GM21786 (cell line): Measurements from ENCODE around the gene RABGAP1.

Experiments used
- ATAC-seq: cut with Tn5 transposase; IDR thresholded peaks from one replicate; pipeline ENCODE4 v1.9.1; 2021; ENCODE audit not compliant: unreplicated experiment

Gene RABGAP1

GRCh38 chr9:123007269-123007668, 66.4 kb downstream of the RABGAP1 start:
- no peak for ATAC-seq

- no peak for ATAC-seq
Measured at GRCh38 chr9:123008909-123009308, 68.1 kb downstream of the RABGAP1 start.

GRCh38 chr9:123011380-123011779, 70.6 kb downstream of the RABGAP1 start:
- ATAC-seq = no peak

GRCh38 chr9:123011878-123012528, 71.2 kb downstream of the RABGAP1 start:
- ATAC-seq = no peak

- no peak for ATAC-seq
Measured at GRCh38 chr9:123016631-123017030, 75.8 kb downstream of the RABGAP1 start.

- no peak for ATAC-seq
Measured at GRCh38 chr9:123020796-123021195, 80.0 kb downstream of the RABGAP1 start.

- ATAC-seq = no peak
Measured at GRCh38 chr9:123026425-123026824, 85.6 kb downstream of the RABGAP1 start.

- no peak for ATAC-seq
Measured at GRCh38 chr9:123027517-123027916, 86.7 kb downstream of the RABGAP1 start.

GRCh38 chr9:123028136-123028535, 87.3 kb downstream of the RABGAP1 start:
- no peak for ATAC-seq

GRCh38 chr9:123028973-123029372, 88.2 kb downstream of the RABGAP1 start:
- ATAC-seq = no peak

GRCh38 chr9:123031963-123032362, 91.1 kb downstream of the RABGAP1 start:
- ATAC-seq = no peak

- ATAC-seq = no peak
Measured at GRCh38 chr9:123033352-123033751, 92.5 kb downstream of the RABGAP1 start, which contains the start of gene GPR21. TSS of gene GPR21 (plus strand) at chr9:123033667. CDS start at chr9:123034567, 900 bp downstream.

GRCh38 chr9:123033864-123034601, 93.2 kb downstream of the RABGAP1 start:
- ATAC-seq = no peak

GRCh38 chr9:123034881-123035510, 94.2 kb downstream of the RABGAP1 start:
- no peak for ATAC-seq

GRCh38 chr9:123035791-123036190, 95.0 kb downstream of the RABGAP1 start:
- ATAC-seq = no peak

- no peak for ATAC-seq
Measured at GRCh38 chr9:123036893-123037545, 96.2 kb downstream of the RABGAP1 start.

GRCh38 chr9:123039617-123040219, 98.9 kb downstream of the RABGAP1 start:
- no peak for ATAC-seq

GRCh38 chr9:123040801-123041200, 100.0 kb downstream of the RABGAP1 start:
- no peak for ATAC-seq

GRCh38 chr9:123041489-123041888, 100.7 kb downstream of the RABGAP1 start:
- no peak for ATAC-seq

GRCh38 chr9:123043081-123043939, 102.5 kb downstream of the RABGAP1 start:
- no peak for ATAC-seq
